K562 (cell line): ENCODE measurements around the gene F12. TPM values are rescaled to one million over a fixed set of nuclear protein-coding genes. Genes with fewer than 3 reads are reported as not detected.

Experiments
- EP400 ChIP-seq: fragments of 450-650 bp; IDR thresholded peaks from 2 replicates; pipeline ENCODE4 v1.6.1; 2017; ENCODE audit warnings: antibody characterized with exemption, mild to moderate bottlenecking, moderate library complexity
- HNRNPL ChIP-seq: fragments of 200-400 bp; formaldehyde crosslinking; IDR thresholded peaks from 2 replicates; pipeline ENCODE4 v1.6.1; 2017; ENCODE audit warnings: low read depth, mild to moderate bottlenecking, low read length
- JUNB ChIP-seq: fragments of 450-650 bp; formaldehyde crosslinking; conservative IDR thresholded peaks from 2 replicates; pipeline ENCODE4 v1.4.0; 2020; ENCODE audit warnings: mild to moderate bottlenecking
- MIER1 ChIP-seq: fragments of 450-650 bp; IDR thresholded peaks from 2 replicates; pipeline ENCODE4 v1.6.1; 2016; ENCODE audit warnings: antibody characterized with exemption, mild to moderate bottlenecking, low read depth
- NFYB ChIP-seq: IDR thresholded peaks from 2 replicates; pipeline ENCODE4 v1.6.1; 2011; ENCODE audit warnings: mild to moderate bottlenecking, moderate library complexity; ENCODE audit not compliant: insufficient read length; ENCODE audit errors: extremely low read depth
- PRDM10 ChIP-seq: fragments of 450-650 bp; IDR thresholded peaks from 2 replicates; pipeline ENCODE4 v1.6.1; 2018; ENCODE audit not compliant: partially characterized antibody
- SMAD3 ChIP-seq: fragments of 450-650 bp; formaldehyde crosslinking; conservative IDR thresholded peaks from 2 replicates; pipeline ENCODE4 v1.4.0; 2020; ENCODE audit warnings: mild to moderate bottlenecking
- SMARCA5 ChIP-seq: fragments of 450-650 bp; IDR thresholded peaks from 2 replicates; pipeline ENCODE4 v1.6.1; 2016
- ZC3H8 ChIP-seq: fragments of 450-650 bp; IDR thresholded peaks from 2 replicates; pipeline ENCODE4 v1.6.1; 2017
- ZEB2 ChIP-seq: fragments of 450-650 bp; IDR thresholded peaks from 2 replicates; pipeline ENCODE4 v1.6.1; 2016
- ZNF217 ChIP-seq: sonication (generic); formaldehyde crosslinking; IDR thresholded peaks from 2 replicates; pipeline ENCODE4 v1.8.0; 2022; ENCODE audit warnings: mild to moderate bottlenecking, missing genetic modification reagents
- ZNF274 ChIP-seq: IDR thresholded peaks from 2 replicates; pipeline ENCODE4 v1.6.1; 2011; ENCODE audit warnings: low read depth, mild to moderate bottlenecking, low read length, moderate library complexity, borderline replicate concordance
- ZNF77 ChIP-seq: fragments of 250-450 bp; sonication (Bioruptor Pico); IDR thresholded peaks from 2 replicates; pipeline ENCODE4 v1.5.0; 2020
- polyA plus RNA-seq, 8 experiments: library from polyadenylated mRNA; depleted of rRNA in 4 of 8; stranded (reverse) in 5 of 8; unstranded in 3 of 8; fragments of >200 nt; fragmentation: Nextera tagmentation in 2 of 8; fragmentation: Illumina TruSeq in 1 of 8; extraction: Ambion mirVana in 2 of 8; extraction: Trizol in 1 of 8; gene quantifications; 2 replicates each; pipeline versions ENCODE4 v1.2.1 to v1.2.3, GENCODE V29; 2011 to 2014; ENCODE audit warnings: inconsistent platforms in 1 of 8, missing spikeins in 1 of 8
- total RNA-seq, 7 experiments: library from RNA; depleted of rRNA in 6 of 7; stranded (reverse); fragments of >200 nt in 6 of 7; fragmentation: Illumina TruSeq in 2 of 7; extraction: Trizol in 2 of 7; gene quantifications; 2 replicates each; pipeline versions ENCODE4 v1.2.1 to v1.2.3, GENCODE V29; 2011 to 2021; ENCODE audit warnings: low replicate concordance in 1 of 7
- TF ChIP-seq, protein P1 (sequence below): IDR thresholded peaks from 3 replicates; pipeline ENCODE4 v1.6.1; 2011; ENCODE audit warnings: borderline replicate concordance, mild to moderate bottlenecking, moderate library complexity; ENCODE audit not compliant: insufficient read length; ENCODE audit errors: extremely low read depth
- TF ChIP-seq, protein P2 (sequence below): fragments of 150-350 bp; IDR thresholded peaks from 2 replicates; pipeline ENCODE4 v1.6.1; 2014; ENCODE audit warnings: low read depth, mild to moderate bottlenecking, low read length, borderline replicate concordance
- TF ChIP-seq, protein P3 (sequence below): fragments of 250-450 bp; sonication (Bioruptor Pico); IDR thresholded peaks from 2 replicates; pipeline ENCODE4 v1.4.0; 2020; ENCODE audit warnings: borderline replicate concordance

Gene F12
- total and polyA plus RNA-seq, 9 of the 15 experiments (the other 6 are each of a cell fraction or from before 2014, with no cell fraction given) = 0.59 to 18.3 (median 3.6) TPM

GRCh38 chr5:177455661-177456590 lies 46.6 kb upstream of the F12 start (continued):
- TF ChIP-seq, protein P1, sequence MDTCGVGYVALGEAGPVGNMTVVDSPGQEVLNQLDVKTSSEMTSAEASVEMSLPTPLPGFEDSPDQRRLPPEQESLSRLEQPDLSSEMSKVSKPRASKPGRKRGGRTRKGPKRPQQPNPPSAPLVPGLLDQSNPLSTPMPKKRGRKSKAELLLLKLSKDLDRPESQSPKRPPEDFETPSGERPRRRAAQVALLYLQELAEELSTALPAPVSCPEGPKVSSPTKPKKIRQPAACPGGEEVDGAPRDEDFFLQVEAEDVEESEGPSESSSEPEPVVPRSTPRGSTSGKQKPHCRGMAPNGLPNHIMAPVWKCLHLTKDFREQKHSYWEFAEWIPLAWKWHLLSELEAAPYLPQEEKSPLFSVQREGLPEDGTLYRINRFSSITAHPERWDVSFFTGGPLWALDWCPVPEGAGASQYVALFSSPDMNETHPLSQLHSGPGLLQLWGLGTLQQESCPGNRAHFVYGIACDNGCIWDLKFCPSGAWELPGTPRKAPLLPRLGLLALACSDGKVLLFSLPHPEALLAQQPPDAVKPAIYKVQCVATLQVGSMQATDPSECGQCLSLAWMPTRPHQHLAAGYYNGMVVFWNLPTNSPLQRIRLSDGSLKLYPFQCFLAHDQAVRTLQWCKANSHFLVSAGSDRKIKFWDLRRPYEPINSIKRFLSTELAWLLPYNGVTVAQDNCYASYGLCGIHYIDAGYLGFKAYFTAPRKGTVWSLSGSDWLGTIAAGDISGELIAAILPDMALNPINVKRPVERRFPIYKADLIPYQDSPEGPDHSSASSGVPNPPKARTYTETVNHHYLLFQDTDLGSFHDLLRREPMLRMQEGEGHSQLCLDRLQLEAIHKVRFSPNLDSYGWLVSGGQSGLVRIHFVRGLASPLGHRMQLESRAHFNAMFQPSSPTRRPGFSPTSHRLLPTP = no peak
- TF ChIP-seq MIER1 (no peak), EP400 (no peak), ZNF217 (CRISPR knock-in tag) (no peak), HNRNPL (no peak), ZEB2 (no peak), NFYB (no peak), SMARCA5 (no peak), ZNF77 (CRISPR knock-in tag) (no peak), PRDM10 (peak; percentile 20), SMAD3 (CRISPR knock-in tag) (no peak), ZNF274 (no peak), JUNB (no peak), ZC3H8 (no peak)
- TF ChIP-seq, protein P2, sequence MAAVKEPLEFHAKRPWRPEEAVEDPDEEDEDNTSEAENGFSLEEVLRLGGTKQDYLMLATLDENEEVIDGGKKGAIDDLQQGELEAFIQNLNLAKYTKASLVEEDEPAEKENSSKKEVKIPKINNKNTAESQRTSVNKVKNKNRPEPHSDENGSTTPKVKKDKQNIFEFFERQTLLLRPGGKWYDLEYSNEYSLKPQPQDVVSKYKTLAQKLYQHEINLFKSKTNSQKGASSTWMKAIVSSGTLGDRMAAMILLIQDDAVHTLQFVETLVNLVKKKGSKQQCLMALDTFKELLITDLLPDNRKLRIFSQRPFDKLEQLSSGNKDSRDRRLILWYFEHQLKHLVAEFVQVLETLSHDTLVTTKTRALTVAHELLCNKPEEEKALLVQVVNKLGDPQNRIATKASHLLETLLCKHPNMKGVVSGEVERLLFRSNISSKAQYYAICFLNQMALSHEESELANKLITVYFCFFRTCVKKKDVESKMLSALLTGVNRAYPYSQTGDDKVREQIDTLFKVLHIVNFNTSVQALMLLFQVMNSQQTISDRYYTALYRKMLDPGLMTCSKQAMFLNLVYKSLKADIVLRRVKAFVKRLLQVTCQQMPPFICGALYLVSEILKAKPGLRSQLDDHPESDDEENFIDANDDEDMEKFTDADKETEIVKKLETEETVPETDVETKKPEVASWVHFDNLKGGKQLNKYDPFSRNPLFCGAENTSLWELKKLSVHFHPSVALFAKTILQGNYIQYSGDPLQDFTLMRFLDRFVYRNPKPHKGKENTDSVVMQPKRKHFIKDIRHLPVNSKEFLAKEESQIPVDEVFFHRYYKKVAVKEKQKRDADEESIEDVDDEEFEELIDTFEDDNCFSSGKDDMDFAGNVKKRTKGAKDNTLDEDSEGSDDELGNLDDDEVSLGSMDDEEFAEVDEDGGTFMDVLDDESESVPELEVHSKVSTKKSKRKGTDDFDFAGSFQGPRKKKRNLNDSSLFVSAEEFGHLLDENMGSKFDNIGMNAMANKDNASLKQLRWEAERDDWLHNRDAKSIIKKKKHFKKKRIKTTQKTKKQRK = no peak
- TF ChIP-seq, protein P3, sequence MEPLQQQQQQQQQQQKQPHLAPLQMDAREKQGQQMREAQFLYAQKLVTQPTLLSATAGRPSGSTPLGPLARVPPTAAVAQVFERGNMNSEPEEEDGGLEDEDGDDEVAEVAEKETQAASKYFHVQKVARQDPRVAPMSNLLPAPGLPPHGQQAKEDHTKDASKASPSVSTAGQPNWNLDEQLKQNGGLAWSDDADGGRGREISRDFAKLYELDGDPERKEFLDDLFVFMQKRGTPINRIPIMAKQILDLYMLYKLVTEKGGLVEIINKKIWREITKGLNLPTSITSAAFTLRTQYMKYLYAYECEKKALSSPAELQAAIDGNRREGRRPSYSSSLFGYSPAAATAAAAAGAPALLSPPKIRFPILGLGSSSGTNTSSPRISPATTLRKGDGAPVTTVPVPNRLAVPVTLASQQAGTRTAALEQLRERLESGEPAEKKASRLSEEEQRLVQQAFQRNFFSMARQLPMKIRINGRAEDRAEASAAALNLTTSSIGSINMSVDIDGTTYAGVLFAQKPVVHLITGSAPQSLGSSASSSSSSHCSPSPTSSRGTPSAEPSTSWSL (CRISPR knock-in tag) = no peak
